C4-2B (cell line): Measurements from ENCODE around the gene RASA2.

Experiments used
- CTCF ChIP-seq: fragments of 450-650 bp; conservative IDR thresholded peaks from 2 replicates; pipeline ENCODE4 v1.5.1; 2017; ENCODE audit warnings: mild to moderate bottlenecking
- ZFX ChIP-seq: fragments of 450-650 bp; IDR thresholded peaks from 2 replicates; pipeline ENCODE4 v1.6.1; 2017

GRCh38 chr3:141442446-141442845, 44.4 kb upstream of the RASA2 start:
- TF ChIP-seq CTCF (no peak), ZFX (no peak)
